Stimulated activated CD4-positive, alpha-beta T cell treated with anti-CD3 and anti-CD28 coated beads, Interleukin-12 subunit alpha, Interleukin-12 subunit beta, amount 100 ng/mL, for 24 hours (primary cell): ENCODE results near the gene COPG1.

Experiments
- DNase-seq, 2 experiments: peaks; one replicate each; pipeline ENCODE4 v3.0.0-alpha.2; 2020; ENCODE audit warnings: low read depth in 2 of 2

COPG1 gene

GRCh38 chr3:129278966-129279906 lies 29.8 kb downstream of the COPG1 start:
- peak; percentile 20 to 55 for DNase-seq

DNA sequence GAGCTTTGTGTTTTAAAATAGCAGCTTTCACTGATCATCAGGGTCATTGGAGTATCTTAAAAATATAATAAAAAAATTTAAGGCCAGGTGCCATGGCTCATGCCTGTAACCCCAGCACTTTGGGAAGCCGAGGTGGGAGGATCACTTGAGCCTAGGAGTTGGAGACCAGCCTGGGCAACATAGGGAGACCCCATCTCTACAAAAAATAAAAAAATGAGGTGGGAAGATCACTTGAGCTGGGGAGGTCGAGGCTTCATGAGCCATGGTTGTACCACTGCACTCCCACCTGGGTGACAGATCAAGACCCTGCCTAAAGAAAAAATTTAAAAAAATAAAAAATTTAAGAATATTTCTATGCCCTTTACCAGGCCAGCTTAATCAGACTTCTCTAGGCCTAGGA lies 30.8 kb downstream of the COPG1 start:
- no peak for DNase-seq

DNA sequence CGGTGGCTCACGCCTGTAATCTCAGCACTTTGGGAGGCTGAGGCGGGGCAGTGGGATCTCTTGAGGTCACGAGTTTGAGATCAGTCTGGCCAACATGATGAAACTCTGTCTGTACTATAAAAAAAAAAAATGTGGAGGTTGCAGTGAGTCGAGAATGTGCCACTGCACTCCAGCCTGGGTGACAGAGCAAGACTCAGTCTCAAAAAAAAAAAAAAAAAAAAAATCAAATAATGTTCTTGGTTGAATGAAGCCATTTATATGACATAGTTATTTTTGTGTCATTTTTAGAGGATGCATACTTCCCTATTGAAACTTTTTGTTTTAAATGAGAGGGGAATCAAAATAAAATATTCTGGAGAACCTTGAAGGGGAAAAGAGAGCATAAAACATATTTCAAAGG lies 32.3 kb downstream of the COPG1 start:
- DNase-seq: no peak

DNA sequence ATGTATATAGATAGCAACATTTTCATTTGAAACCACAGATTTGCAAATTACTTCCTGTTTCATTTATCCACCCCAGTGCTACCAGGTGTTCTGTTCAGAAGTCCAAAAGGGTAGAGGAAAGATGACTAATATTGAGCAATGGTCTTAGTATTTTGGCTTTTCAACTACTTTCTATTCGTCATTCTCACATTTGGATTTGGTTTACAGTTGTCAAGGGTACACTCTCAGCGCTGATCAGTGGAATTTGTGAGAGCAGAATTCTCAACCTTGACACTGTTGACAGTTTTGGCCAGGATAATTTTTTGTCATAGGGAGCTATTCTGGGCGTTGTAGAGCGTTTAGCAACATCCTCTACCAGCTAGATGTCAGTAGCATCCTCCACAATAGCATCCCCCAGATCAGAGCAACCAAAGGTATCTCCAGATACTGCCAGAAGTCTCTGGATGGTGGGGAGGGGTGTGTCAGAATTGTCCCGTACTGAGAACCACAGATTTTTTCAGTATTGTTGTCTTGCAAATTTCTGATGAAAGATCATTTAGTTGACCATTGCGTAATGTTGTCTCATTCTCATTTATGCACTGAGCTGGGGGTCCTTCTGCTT lies 33.4 kb downstream of the COPG1 start:
- DNase-seq: no peak

DNA sequence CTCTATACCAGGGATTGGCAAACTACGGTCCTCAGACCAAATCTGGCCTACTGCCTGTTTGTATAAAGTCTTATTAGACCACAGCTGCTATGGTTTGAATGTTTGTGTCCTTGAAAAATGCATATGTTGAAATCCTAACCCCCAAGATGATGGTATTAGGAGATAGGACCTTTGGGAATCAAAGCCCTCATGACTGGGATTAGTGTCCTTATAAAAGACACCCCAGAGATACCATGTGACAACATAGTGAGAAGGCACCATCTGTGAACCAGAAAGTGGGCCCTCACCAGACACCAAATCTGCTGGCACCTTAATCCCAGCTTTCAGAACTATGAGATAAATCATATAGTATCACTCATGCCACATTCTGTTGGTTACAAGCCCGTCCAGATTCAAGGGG lies 36.7 kb downstream of the COPG1 start:
- no peak for DNase-seq

- DNase-seq: no peak
These were observed 39.0 kb downstream of the COPG1 start for GRCh38 chr3:129288446-129288845.

DNA sequence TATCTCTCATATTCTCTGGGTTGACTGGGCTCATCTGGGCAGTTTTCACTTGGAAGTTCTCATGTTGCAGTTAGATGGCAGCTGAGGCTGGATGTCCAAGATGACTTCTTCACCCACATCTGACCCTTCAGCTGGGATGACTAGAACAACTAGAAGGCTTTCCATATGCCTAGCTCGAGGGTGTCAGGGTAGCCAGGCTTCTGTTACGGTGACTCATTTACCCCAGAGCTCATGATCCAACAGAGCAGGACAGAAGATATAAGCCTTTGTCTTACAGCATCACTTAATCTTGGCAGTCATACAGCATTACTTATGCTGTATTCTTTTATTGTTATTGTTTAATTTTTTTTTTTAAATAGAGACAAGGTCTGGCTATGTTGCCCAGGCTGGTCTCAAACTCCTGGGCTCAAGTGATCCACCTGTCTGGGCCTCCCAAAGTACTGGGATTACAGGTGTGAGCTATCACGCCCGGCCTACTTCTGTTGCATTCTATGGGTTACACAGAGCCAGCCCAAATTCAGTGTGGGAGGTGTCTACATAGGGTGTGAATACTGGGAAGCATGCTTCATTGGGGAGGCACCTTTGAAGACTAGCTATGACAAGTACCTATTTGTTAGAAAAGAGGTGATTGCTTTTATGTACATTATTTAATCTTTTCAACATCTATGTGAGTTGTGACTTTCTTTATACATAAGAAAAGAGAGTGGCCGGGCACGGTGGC lies 40.0 kb downstream of the COPG1 start:
- DNase-seq: no peak

DNA sequence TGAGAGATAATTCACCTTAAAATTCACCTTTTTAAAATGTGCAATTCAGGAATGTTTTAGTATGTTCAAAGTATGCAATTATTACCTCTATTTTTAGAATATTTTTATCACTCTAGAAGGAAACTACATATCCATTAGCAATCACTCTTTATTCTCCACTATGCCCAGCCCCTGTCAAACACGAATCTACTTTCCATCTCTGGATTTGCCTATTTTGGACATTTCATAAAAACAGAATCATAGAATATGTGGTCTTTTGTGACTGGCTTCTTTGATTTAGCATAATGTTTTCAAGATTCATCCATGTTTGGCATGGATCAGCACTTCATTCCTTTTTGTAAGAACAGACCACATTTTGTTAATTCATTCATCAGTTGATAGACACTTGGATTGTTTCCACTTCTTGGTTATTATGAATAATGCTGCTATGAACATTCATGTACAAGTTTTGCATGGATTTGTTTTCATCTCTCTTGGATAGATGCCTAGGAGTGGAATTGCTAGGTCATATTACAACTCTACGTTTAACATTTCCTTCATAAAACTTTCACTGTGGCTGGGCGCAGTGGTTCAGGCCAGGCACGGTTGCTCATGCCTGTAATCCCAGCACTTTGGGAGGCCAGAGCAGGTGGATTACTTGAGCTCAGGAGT lies 42.0 kb downstream of the COPG1 start:
- no peak for DNase-seq

DNA sequence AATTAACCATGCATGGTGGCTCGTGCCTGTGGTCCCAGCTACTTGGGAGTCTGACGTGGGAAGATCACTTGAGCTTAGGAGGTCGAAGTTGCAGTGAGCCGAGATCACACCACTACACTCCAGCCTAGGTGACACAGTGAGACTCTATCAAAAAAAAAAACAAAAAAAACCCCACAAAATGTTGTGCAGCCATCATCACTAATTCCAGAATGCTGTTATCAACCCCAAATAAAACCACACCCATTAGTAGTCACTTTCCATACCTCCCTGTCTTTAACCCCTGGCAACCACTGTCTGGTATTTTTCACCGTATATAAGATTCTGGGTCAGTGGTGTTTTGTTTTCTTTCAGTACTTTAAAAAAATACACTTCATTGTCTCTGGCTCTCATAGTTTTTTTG lies 45.9 kb downstream of the COPG1 start:
- DNase-seq: no peak

DNA sequence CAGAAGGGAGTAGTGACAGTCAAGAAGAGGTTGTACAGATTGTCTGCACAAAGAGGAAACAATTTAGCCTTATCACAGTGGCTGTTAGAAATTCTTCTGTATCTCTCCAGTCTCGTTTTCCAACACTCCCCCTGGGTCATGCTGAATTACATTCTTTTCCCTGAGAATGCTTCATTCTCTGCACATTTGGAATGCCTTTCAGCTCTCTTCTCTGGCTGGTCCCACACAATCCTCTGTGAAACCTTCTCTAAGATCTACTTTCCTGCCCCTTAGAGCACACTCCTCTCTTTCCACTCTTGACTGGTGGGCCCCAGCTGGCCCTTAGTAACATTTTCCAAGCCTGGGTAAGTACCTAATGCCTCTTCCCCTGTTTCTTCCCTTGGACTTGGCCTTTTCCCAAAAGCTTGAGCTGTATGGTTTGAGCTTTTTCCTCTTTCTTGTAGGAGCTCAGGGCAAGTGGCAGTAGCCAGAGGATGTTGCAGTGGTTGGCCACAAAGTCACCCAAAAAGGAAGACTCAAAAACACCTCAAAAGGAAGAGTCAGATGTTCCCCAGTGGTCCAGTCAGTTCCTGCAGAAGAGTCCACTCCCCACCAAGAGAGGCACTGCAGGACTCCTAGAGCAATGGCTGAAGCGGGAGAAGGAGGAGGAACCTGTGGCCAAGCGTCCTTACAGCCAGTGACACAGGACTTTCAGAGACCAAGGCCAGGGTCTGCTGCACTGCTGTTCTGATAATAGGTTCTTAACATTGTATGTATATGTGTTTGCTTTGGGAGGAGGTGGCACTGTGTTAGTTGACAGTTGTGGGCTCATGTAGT lies 54.9 kb downstream of the COPG1 start:
- no peak for DNase-seq

DNA sequence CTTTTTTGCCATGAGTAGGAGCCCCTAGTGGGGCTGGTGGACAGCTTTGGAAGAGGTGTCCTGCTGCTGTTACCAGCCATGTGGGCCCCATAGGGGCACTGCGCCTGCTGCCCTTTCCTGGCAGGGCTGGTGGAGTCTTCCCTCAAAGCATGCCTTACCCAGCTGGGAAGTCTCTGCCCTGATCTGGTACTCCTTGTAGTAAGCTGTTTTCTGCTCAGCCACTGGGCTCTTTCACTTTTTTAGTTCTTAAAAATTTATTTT lies 55.5 kb downstream of the COPG1 start:
- DNase-seq: no peak

DNA sequence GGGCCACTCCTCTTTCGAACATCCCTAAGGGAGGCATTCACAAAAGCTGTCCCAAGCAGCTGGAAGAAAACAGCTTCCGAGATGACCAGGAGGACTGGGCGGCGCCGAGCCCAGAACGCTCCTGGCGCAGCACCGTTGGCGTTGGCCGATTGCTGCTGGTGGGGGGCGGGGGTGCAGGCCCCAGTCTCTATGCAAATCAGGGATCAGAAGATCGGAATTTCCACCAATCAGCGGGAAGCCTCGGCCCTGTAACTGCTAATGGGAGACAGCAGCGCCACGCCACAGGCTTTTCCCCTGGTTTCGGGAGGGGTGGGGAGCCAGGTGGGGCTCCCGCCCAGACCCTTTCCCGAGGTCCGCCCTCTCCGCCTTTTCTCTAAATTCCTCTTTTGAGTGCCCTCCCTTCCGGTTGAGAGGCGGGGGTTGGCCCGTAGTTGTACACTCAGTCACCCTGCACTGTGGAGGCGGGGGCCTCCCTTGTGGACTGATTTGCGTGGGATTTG lies 56.2 kb downstream of the COPG1 start:
- DNase-seq: peak in 1 of 2 experiments; percentile 31

DNA sequence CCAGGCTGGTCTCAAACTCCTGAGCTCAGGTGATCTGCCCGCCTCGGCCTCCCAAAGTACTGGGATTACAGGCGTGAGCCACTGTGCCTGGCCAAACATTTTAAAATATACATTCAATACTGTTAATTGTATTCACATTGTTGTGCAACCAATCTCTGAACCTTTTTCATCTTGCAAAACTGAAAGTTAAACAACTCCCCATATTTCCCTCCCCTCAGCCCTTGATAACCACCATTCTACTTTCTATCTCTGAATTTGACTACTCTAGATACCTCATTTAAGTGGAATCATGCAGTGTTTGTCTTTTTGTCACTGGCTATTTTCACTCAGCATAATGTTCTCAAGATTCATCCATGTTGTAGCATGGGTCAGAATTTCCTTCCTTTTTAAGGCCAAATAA lies 59.2 kb downstream of the COPG1 start:
- no peak for DNase-seq

DNA sequence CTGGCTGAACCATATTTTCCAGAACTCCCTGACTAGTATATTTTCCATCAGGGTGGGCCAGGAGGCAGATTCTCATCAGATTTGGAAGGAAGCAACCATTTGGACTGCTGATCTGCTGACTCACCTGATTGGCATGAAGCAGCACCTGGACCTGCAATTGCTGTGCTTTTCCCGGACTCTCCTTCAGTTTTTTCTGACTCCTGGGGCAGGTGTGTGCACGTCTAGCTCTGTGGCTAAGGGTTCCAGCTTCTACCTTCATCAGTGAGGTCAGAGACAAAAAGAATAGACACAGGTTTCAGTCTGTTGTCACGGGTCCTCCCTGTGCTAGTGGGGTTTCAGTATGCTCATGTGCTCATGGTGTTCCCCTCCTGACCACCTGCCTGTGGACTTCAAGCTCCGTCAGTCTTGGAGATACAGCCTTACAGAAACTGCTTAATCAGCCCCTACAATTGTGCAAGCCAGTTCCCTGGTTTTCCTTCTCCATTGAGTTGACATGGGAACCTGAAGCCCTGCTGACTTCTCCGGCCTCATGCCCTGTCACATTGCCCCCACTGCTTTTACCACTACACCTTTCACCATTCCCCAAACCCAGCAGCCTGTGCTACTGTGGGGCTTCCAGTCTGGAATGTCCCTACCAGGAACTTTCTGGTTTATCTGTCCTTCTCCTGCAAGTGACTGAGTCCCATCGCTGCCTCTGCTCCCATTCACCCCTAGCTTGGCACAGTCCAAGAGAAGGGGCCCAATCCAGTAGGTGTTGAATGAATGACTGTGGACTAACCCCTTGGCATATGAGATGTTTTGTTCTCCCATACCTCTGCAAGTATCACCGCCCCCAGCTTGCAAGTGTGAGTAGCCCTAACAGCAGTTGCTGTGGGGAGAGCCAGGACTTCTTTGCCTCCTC lies 61.0 kb downstream of the COPG1 start:
- DNase-seq: no peak

DNA sequence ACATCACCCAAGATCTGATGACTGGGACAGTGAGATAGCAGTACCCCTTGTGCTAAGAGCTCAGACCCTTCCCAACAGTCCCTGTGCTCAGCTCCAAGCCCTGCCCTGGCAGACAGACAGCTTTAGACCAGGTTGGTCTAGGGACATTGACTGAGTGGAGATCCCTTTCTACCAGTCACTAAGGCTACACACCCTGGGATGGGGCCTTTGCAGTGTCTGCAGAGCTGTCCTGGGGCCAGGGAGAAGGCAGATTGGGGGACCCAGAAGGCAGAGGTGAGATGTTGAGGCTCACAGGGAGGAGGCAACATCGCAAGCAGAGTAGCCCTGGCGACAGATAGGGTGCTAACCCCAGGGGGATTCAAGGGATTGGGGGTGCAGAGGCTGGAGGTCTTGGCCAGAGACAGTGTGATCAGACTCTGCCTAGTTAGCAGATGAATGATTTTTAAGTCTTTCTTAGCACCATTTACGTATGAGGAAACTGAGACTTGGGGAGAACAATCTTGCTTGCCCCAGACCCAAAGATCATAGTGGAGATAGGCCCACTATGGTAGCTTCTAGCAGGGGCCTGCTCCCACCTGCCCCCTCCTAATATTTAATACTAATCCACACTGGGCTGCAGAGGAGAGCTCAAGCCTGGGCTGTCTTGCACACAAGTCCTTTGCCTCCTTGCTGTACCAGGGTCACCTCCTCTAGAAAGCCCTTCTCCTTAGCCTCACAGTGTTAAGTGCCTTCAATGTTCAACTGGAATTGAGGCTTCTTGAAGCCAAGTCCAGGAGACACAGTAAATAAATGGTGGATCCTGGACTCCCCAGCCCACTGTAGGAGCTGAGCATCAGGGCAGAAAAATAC lies 61.9 kb downstream of the COPG1 start:
- DNase-seq: no peak

GRCh38 chr3:129312021-129312639 lies 62.7 kb downstream of the COPG1 start:
- no peak for DNase-seq

DNA sequence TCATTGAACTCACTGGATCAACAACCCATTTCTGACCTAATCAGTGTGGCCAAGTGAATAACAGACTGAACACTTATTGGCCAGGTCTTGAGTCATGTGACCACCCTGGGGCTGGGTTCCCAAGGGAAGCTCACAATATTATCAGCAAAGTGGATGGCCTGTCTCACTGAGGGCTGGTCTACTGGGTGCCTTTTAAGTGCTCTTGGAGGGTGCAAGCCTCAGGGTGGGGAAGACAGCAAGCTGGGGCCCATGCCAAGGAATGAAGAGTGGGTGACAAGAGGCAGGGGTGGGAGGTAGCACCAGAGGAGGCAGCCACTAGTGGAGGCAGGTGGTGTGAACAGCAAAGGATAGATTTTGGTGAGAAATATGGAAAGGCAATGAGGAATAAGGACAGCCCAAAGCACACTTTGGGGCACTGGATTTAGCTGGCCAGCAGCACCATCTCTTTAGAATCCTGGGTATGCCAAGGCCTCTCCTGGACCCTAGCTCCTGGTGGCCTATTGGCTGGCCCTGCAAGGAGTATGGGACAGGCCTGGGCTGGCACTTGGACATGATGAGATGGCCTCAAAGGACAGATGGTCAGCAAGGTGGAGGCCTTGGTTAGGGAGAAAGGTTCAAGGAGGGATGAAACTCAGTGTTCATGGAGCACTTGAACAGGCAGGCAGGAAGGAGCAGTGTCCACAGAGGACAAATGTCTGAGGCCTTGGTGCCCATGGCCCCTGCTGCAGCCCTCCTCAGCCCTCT lies 63.4 kb downstream of the COPG1 start:
- no peak for DNase-seq

DNA sequence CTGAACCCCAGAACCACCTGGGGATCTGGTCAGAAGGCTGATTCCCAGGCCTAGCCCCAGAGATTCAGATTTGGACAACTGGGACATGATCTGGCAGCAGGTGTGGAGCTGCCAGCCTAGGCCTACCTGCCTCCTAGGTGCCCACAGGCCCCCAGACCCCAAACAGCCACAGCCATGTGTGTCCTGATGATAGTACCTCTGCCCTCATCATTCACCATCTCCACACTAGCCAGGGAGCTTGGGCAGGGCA lies 63.9 kb downstream of the COPG1 start:
- no peak for DNase-seq
